CD4-positive, alpha-beta T cell treated with Interleukin-17A for 1 hour (primary cell): ENCODE measurements around the gene C1QL3.

Experiments used
- DNase-seq: peaks from one replicate; pipeline ENCODE4 v3.0.0-alpha.2; 2020

C1QL3 gene

GRCh38 chr10:16491933-16492332, 29.7 kb downstream of the C1QL3 start:
- DNase-seq, result no peak

- DNase-seq, result no peak
Measured at GRCh38 chr10:16490511-16490910, 31.2 kb downstream of the C1QL3 start.

DNA sequence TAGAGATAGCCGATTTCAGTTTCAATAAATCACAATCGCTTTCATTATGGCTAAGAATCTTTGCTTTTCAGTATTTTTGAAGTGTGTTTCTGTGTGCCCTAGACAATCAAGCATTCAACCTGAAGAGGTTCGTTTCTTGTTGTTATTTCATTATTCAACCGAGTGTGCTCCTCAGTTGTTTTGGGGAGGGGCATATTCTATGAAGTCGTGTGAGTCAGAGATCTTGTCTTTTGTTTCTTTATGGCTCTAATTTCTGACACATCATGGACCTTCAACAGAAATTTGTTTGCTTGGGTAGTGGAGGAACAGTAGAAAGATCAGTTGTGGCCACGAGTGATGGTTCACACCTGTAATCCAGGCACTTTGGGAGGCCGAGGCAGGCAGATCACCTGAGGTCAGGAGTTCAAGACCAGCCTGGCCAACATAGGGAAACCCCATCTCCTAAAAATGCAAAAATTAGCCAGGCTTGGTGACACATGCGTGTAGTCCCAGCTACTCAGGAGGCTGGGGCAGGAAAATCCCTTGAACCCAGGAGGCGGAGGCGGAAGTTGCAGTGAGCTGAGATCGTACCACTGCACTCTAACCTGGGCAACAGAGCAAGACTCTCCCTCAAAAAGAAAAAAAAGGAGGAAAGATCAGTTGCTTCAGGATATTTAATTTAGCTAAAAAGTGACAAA, 38.3 kb downstream of the C1QL3 start:
- DNase-seq, result no peak

- no peak for DNase-seq
Measured at GRCh38 chr10:16481052-16481728, 40.5 kb downstream of the C1QL3 start.

DNA sequence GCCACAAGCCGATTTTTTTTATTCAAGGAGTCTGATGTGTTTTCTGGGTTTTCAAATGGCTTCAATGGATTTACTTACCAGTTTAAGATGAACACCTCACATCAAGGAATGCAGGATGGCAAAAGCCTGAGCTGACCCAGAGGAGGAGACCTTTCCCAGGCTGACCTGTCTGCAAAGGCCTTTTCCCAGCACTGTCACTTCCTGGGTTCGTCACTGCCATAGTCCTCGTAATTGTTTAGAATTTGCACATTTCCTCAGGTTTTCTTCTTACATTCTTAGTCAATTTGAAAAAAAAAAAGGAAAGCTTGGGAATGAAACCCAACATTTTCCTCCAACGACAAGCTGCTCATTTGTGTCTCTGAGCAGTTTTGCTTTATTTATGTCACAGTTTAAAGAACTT, 42.9 kb downstream of the C1QL3 start:
- no peak for DNase-seq

- DNase-seq, result no peak
Measured at GRCh38 chr10:16477757-16478156, 43.9 kb downstream of the C1QL3 start.

GRCh38 chr10:16472828-16473227, 48.9 kb downstream of the C1QL3 start:
- DNase-seq, result no peak

DNA sequence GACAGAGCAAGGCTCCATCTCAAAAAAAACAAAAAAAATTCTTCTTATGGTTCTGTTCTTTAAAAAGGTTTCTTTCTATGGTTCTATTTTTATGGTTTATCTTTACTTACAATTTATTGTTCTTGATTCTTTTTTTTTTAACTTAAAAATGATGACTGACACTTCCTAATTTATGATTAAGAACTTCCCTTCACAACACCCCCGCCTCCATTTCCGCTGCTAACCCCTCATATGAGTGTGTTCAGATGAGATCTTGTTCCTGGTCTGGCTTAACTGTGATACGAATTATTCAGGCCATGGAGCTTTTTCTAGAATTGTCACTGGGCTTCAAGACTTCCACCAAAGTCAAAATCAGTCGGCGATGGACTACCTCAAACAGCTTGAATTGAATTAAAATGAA, 50.9 kb downstream of the C1QL3 start:
- peak; percentile 24 for DNase-seq

GRCh38 chr10:16466001-16466400, 55.7 kb downstream of the C1QL3 start:
- DNase-seq, result no peak
